Kidney epithelial cell (primary cell): ENCODE measurements around the gene ADCK1. TPM values are rescaled to one million over a fixed set of nuclear protein-coding genes. Genes with fewer than 3 reads are reported as not detected.
"Not testable (repeated sequence)": the region's sequence is repeated elsewhere in the genome, so short reads cannot be mapped to it uniquely, and the experiment has no call there.

Experiments
- DNase-seq: peaks from one replicate; pipeline ENCODE4 v3.0.0-alpha.2; 2010; ENCODE audit warnings: low read depth
- H3K27me3 ChIP-seq: 2 replicates; pipeline ENCODE4 v1.6.0; 2011; ENCODE audit warnings: low read length; ENCODE audit not compliant: control insufficient read depth, insufficient read depth
- H3K36me3 ChIP-seq: 2 replicates; pipeline ENCODE4 v1.5.1; 2011; ENCODE audit warnings: low read length; ENCODE audit not compliant: control insufficient read depth, insufficient read depth
- H3K4me3 ChIP-seq: 2 replicates; pipeline ENCODE4 v1.5.1; 2011; ENCODE audit warnings: low read depth, mild to moderate bottlenecking, control low read depth, low read length
- total RNA-seq: library from RNA; depleted of rRNA; stranded (reverse); fragments of >200 nt; gene quantifications from 2 replicates; pipeline ENCODE4 v1.2.3, GENCODE V29; 2015
- TF ChIP-seq, protein P1 (sequence below): IDR thresholded peaks from 2 replicates; pipeline ENCODE4 v1.5.1; 2011; ENCODE audit warnings: mild to moderate bottlenecking, moderate library complexity, low read length, control low read depth, inconsistent platforms; ENCODE audit not compliant: insufficient read depth, poor library complexity, severe bottlenecking

Gene ADCK1
- total RNA-seq, 1 donor from 2014 or later, result 9.3 TPM

DNA sequence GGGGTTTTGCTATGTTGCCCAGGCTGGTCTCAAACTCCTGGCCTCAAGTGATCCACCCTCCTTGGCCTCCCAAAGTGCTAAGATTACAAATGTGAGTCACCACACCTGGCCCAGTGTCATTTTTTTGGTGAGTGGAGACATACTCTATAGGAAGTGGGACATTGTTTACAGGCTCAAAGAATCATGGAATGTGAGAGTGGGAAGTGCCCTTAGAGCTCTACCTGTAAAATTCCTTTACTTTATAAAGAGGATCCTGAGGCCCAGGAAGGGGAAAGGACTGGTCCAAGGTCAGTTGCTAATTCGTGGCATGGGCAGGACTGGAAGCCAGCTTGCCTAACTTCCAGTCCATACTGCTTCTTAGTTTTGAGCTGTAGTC, 8.7 kb upstream of the ADCK1 start:
- no peaks in the 10 kb centered on the region for H3K27me3 ChIP-seq
- no peaks in the 10 kb centered on the region for H3K36me3 ChIP-seq
- TF ChIP-seq, protein P1, sequence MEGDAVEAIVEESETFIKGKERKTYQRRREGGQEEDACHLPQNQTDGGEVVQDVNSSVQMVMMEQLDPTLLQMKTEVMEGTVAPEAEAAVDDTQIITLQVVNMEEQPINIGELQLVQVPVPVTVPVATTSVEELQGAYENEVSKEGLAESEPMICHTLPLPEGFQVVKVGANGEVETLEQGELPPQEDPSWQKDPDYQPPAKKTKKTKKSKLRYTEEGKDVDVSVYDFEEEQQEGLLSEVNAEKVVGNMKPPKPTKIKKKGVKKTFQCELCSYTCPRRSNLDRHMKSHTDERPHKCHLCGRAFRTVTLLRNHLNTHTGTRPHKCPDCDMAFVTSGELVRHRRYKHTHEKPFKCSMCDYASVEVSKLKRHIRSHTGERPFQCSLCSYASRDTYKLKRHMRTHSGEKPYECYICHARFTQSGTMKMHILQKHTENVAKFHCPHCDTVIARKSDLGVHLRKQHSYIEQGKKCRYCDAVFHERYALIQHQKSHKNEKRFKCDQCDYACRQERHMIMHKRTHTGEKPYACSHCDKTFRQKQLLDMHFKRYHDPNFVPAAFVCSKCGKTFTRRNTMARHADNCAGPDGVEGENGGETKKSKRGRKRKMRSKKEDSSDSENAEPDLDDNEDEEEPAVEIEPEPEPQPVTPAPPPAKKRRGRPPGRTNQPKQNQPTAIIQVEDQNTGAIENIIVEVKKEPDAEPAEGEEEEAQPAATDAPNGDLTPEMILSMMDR, result no peak
- H3K4me3 ChIP-seq, result no peak overlapping the region
- no peak for DNase-seq

DNA sequence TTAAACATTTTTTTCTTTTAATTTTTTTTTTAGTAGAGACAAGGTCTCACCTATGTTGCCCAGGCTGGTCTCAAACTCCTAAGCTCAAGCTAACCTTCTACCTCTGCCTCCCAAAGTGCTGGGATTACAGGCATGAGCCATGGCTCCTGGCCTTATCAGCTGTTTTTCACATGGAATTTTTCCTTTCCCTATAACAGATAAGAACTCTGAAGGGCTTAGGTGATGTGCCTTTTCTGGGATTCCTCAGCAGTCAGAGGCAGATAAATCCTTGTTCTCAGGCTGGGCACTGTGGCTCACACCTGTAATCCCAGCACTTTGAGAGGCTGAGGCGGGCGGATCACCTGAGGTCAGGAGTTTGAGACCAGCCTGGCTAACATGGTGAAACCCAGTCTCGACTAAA, 6.7 kb upstream of the ADCK1 start:
- H3K4me3 ChIP-seq, H3K27me3 ChIP-seq, H3K36me3 ChIP-seq, DNase-seq: not testable (repeated sequence)

DNA sequence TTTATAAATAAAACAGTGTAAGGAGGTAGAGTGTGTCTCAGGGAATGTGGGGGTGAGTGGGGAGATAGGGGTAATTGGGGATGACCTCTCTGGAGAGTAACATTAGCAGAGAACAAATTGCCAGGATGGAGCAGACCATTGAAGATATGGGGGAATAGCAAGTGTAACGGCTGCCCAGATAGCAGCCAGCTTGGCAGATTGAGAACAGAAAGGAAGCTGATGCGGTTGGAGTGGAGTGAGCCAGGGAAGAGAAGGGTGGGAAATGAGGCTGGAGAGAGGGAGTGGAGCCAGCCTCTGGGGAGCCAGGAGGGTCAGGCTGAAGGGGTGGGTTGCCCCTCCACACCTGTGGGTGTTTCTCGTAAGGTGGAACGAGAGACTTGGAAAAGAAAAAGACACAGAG, 5.6 kb upstream of the ADCK1 start:
- no peak overlapping the region for H3K4me3 ChIP-seq
- no peaks in the 10 kb centered on the region for H3K36me3 ChIP-seq
- DNase-seq, result no peak
- no peaks in the 10 kb centered on the region for H3K27me3 ChIP-seq
- TF ChIP-seq, protein P1, result no peak

DNA sequence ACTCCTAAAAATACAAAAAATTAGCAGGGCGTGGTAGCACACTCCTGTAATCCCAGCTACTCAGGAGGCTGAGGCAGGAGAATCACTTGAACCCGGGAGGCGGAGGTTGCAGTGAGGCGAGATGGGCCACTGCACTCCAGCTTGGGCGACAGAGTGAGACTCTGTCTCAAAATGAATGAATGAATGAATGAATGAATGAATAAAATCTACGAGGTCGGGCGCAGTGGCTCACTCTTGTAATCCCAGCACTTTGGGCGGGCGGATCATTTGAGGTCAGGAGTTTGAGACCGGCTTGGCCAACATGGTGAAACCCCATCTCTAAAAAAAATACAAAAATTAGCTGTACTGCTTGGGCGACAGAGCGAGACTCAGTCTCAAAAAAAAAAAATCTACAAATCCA, 453 bp upstream of the ADCK1 start:
- peak overlapping the region; percentile 93 for H3K4me3 ChIP-seq
- not testable (repeated sequence) for H3K36me3 ChIP-seq, DNase-seq, H3K27me3 ChIP-seq

DNA sequence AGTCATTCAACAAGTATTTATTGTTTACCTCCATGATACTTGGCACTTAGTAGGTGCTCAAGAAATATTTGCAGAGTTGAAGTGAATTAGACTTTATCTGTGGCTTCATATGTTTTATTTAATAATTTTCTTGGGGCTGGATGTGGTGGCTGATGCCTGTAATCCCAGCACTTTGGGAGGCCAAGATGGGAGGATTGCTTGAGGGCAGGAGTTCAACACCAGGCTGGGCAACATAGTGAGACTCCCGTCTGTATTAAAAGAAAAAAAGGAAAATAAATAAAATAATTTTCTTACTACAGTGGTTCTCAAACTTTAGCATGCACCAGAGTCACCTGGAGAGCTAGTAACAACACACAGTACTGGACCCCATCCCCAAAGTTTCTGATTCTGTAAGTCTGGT, 905 bp downstream of the ADCK1 start:
- DNase-seq, result no peak
- TF ChIP-seq, protein P1, result no peak
- H3K27me3 ChIP-seq, result no peaks in the 10 kb centered on the region
- H3K36me3 ChIP-seq, result no peaks in the 10 kb centered on the region
- H3K4me3 ChIP-seq, result peak overlapping the region; percentile 93

DNA sequence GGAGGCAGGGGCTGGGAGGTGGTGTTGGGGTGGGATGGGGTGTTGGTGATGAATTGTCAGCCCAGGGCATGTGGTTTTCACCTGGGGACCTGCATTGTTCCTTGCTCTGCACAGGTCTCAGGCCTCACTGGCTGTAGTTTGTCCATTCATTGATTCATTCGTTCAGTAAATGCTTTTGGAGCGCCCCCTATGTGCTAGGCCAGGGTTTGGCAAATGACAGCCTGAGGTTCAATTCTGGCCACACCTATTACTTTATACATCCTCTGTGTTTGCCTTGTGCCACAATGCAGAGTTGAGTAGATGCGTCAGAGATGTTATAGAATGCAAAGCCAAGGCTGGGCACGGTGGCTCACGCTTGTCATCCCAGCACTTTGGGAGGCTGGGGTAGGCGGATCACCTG, 4.7 kb downstream of the ADCK1 start:
- H3K36me3 ChIP-seq, result no peaks in the 10 kb centered on the region
- no peak for DNase-seq
- TF ChIP-seq, protein P1, result peak; percentile 18
- H3K4me3 ChIP-seq, result no peak overlapping the region
- H3K27me3 ChIP-seq, result no peaks in the 10 kb centered on the region

DNA sequence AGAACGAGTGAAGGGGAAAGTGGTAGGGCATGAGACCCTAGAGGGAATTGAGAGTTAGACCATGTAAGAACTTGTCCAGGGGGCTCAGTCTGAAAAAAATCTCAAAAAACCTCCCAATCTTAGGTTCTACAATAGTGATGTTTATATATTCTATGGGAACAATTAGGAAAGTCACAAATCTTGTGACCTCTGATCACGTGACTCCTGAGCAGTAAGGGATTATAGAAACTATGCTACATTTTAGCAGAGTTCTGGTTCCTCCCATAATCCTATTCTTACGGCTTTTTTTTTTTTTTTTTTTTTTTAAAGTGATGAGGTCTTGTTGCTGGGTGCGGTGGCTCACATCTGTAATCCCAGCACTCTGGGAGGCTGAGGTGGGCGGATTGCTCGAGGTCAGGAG, 5.8 kb downstream of the ADCK1 start:
- TF ChIP-seq, protein P1, result no peak
- DNase-seq, result no peak
- H3K4me3 ChIP-seq, result no peak overlapping the region
- H3K36me3 ChIP-seq, result no peaks in the 10 kb centered on the region
- H3K27me3 ChIP-seq, result no peaks in the 10 kb centered on the region
